NCI-H748 treated with DMSO at 0.1 percent for 48 hours (cell line): ENCODE data around the gene MFSD11.
"Not testable (repeated sequence)": the region's sequence is repeated elsewhere in the genome, so short reads cannot be mapped to it uniquely, and the experiment has no call there.

ENCODE experiments used
- DNase-seq: peaks from one replicate; lab custom pipeline; 2025; lab: John Stamatoyannopoulos, UW

The MFSD11 gene

DNA sequence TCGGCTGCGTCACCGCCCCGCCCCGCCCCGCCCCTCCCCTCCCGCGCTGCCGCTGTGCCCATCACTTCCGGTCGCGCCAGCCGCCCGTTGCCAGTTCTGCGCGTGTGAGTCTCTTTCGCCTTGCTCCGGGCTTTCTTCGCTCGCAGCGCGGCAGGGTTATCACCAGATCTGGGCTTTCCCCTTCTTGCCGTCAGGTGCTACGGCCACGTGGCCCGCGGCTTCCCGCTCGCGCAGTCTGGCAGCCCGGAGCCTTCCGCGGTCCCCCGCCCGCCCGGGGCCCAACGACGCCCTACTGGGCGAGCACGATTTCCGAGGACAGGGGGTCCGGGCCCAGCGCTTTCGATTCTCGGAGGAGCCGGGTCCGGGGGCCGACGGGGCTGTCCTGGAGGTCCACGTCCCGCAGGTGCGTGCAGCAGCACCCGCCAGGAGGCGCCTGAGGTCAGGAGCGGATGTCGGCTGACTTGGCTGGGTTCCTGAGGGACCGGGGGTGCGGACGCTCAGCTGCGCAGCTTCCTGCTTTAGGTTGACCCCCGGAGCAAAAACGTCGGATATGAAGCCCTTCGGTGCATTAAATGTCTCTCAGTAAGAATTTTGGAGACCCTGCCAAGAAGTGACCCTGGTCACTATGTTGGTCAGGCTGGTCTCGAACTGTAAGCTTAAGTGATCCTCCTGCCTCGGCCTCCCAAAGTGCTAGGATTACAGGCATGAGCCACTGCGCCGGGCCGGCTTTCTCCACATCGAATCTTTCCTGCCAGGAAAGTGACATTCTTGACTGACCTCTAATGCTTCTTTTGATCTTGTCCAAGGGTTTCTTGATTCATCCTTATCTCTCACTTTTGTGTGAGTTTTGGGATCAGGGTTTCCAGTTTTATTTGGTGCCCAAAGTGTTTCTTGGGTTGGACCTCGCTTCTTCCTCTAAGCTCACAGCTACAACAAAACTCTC lies 10.9 kb upstream of the MFSD11 start, which contains the start of gene METTL23:
TSS of gene METTL23 (plus strand) at position 64 of the 943 bp plus-strand sequence. CDS start 2,872 bp downstream, outside the sequence.
- peak; percentile 8 for DNase-seq

DNA sequence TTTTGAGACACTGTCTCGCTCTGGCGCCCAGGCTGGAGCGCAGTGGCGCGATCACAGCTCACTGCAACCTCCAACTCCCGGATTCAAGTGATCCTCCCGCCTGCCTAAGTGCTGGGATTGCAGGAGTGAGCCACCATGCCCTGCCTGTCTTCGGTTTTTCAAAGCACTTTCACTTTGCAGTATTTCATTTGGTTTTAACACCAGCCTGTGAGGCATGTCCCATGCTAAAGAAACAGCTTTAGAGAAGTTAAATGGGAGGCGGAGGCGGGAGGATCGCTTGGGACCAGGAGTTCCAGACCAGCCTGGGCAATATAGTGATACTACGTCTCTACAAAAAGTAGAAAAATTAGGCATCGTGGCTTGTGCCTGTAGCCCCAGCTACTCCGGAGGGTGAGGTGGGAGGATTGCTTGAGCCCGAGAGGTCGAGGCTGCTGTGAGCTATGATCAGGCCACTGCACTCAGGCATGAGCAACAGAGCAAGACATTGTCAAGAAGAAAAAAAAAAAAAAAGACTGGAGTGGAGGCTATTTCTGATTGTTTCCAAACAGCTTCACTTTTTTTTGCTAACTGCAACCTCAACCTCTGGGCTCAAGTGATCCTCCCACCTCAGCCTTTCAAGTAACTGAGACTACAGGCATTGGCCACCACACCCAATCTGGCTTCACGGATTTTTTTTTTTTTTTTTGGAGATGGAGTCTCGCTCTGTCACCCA lies 10.0 kb upstream of the MFSD11 start:
- DNase-seq = no peak

DNA sequence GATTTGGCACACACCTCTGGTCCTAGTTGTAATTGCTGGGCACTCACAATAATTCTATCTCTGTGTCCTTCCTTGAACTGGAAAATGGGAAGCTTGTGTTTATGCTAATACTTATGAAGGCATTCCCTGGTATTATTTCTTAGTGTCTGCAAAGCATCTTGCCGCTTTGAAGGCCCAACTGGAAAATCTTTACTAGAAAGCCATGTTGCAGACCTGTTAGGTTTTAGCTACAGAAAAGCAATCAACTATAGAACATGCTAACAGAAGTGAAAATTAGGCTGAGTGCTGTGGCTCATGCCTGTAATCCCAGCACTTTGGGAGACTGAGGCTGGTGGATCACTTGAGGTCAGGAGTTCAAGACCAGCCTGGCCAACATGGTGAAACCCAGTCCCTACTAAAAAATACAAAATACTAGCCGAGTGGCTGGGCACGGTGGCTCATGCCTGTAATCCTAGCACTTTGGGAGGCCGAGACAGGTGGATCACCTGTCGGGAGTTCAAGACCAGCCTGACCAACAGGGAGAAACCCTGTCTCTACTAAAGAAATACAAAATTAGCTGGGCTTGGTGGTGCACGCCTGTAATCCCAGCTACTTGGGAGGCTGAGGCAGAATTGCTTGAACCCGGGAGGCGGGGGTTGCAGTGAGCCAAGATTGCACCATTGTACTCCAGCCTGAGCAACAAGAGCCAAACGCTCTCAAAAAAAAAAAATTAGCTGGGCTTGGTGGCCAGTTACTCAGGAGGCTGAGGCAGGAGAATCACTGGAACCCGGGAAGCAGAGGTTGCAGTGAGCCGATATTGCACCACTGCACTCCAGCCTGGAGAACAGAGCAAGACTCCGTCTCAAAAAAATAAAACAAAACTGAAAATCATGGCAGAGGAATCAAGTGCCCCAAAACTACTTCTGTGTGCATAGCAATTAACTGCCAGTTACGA lies 5.9 kb upstream of the MFSD11 start:
- not testable (repeated sequence) for DNase-seq

DNA sequence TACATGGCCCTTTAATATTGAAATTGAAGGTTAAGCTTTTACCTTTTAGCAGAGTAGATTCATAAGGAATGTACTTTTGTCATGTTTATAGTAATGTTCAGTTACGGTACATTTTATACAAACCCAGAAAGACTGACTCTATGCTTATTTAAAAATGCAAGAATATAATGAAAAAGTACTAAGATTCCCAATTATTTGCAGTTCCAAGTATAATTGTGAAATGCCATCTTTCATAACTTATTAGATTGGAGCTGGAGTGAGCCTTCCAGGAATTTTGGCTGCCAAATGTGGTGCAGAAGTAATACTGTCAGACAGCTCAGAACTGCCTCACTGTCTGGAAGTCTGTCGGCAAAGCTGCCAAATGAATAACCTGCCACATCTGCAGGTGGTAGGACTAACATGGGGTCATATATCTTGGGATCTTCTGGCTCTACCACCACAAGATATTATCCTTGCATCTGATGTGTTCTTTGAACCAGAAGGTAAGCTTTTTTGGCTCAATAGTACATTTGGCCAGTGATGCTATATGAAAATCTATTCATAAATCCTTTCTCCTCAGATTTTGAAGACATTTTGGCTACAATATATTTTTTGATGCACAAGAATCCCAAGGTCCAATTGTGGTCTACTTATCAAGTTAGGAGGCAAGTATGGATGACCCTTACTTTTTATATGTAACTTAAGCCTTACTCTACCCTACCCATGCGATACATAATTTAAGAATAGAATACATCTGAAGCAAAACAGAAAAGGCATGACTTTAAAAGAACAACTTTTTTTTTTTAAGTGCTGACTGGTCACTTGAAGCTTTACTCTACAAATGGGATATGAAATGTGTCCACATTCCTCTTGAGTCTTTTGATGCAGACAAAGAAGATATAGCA lies 4.9 kb upstream of the MFSD11 start:
- DNase-seq = no peak

DNA sequence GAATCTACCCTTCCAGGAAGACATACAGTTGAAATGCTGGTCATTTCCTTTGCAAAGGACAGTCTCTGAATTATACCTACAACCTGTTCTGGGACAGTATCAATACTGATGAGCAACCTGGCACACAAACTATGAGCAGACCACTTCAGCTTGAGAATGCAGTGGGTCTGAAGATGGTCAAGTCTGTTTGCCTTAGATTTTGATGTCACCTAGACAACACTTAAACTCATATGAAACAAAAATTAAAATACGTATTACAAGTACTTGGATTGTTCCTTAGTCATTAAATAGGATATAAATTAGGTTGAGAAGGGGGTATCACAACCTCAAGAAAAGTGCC lies 4.3 kb upstream of the MFSD11 start:
- no peak for DNase-seq

DNA sequence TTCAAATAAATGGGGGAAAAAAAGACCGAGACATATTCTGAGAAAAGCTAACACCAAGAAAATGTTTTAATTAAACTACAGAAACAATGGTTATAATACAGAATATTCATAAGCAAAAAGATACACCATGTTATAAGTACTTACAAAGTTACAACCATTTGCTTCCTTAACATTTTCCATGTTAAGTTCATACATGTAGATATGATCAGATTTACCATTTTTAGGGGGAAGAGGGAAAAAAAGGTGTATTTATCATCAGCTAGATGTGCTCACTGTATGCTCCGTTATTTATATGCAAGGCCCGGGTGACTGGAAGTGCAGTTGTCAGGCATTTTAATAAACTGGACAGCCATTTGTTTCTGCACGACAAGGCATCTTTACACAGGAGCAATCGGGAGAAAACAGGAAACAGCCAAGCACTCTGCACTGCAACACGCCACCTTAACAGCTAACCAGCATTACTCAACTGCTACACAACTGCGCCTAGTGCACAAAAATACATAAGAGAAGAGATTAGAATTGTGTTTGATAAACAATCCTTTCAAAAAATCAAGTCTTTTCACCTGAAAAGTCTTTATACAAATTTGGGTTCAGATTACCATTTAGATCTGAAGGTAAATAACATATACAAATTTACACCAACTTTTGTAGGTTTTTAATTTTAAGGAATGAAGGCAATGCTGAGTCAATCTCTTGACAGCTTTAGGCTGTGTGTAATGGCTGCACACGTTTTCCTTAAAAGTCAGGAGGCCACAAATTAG lies 3.7 kb upstream of the MFSD11 start:
- no peak for DNase-seq

DNA sequence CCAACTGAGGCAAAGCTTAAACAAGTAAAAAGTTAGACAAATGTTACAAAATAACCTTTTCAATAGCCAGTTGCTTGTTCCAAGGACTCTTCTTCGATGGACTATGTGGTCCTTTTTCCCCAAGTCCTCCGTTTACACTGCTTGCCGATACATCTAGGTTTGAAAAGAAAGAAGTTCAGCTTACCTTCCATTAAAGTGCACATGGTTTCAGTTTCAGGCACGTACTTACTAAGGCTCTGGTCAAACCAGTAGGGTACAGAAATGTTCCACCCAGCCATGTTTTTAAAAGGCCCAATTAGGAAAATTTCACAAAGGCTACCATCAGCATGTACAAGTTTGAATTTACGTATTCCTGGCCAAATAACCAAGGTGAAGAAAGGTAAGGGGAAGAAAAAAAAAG lies 2.9 kb upstream of the MFSD11 start:
- DNase-seq = no peak

DNA sequence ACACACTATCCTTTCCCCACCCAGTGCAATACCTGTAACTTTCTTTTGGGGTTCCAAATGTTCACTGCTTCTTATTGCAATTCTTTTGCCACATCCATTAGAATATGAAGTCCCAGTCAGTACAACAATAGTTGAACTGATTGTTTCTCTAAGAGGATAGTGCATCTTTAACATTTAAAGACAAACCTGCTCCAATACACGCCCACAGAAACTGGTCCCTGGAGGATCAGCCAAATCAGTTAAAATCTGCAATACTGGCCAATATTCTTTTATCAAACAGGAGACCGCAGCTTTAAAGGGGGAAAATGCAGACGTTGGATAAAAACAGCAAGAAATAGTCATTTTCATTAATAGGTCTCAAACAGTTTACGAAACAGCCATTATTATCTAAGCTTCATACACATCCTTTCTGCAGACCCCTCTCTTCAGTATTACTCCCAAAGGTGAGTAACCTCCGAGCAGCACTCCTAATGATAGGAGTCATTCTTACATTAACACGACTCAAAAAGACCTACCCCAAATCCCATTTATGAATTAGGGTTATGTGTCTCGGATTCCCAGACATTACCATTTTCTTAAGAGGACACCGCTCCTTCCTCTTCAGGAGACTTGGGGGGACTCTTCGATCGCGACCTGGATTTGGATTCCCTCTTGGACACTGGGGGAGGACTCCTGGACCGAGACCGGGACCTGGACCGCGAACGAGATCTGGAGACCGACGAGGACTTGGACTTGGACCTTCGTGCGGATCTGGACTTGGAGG lies 2.2 kb upstream of the MFSD11 start:
- DNase-seq = no peak

DNA sequence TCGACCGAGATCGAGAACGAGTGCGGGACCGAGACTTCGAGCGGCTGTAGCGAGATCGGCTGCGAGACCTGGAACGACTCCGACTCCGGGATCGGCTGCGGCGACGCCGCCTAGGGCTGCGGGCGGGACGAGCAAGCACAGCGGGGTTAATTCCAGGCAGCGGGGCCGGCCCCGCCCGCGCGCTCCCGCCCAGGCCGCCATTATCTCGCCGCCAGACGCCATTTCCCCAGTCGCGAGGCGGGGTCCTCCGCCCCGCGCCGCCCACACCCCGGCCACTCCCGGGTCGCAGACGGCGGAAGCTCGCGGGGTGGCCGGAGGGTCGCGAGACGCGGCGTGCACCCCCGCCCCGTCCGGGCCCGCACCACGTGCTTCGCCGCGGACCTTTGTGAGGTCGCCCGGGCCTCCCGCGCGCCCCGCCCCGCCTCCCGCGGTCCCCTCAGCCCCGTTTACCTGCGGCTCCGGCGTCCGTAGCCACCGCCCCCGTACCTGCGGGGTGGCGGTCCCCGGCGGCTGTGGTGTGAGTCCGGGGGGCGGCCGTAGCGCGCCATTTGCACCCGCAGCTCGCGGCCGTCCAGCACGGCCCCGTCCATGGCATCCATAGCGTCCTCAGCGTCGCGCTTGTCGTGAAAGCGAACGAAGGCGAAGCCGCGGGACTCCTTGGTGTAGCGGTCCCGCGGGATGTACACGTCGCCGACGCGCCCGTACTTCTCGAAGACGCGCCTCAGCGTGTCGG lies 1.4 kb upstream of the MFSD11 start:
- DNase-seq = peak; percentile 6

DNA sequence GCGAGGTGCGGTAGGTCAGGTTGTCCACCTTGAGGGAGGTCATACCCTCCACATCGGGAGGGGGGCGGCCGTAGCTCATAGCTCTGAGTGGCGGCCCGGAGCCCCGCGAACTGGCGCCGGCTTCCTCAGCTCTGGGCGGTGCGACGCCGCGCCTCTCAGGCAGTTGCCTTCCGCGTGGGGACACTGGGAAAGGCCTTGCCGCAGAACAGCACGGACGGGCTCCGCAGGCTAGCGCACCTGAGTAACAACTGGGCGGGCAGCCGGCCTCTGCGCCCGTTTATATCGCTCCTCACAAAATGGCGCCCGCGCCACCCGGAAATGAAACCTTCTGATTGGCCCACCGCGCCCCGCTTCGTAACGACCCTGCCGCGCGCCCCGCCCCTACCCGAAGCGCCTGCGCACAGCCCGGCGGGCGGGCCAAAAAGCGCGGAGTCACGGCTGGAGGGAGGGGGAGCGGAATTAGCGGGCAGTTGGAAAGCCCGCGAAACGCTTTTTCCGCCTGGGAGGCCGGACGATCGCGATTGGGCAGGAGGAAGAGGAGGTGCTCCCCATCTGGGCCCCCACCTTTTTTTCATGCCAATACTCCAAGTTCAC lies 740 bp upstream of the MFSD11 start, which contains the start of gene SRSF2:
TSS of gene SRSF2 (minus strand) at position 250 of the 594 bp plus-strand sequence. CDS start at position 79, 171 bp downstream.
- DNase-seq = peak; percentile 90

DNA sequence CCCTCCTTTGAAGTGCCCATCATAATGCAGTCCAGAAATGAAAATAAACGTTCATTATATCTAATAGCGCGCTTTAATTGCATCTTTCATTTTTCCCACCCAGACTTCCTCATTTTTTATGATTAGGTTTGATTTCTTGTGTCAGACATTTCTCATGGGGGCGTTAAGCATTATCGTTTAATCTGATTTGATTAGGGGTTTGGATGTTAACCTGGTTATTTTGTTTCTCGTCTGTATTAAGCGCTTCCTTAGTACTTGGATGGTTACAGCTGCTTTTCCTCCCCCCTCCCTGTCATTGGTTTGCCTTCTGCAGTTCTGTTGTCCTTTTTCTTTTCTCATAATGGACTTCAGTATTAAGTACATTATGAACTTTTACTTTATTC lies 540 bp downstream of the MFSD11 start:
- no peak for DNase-seq

DNA sequence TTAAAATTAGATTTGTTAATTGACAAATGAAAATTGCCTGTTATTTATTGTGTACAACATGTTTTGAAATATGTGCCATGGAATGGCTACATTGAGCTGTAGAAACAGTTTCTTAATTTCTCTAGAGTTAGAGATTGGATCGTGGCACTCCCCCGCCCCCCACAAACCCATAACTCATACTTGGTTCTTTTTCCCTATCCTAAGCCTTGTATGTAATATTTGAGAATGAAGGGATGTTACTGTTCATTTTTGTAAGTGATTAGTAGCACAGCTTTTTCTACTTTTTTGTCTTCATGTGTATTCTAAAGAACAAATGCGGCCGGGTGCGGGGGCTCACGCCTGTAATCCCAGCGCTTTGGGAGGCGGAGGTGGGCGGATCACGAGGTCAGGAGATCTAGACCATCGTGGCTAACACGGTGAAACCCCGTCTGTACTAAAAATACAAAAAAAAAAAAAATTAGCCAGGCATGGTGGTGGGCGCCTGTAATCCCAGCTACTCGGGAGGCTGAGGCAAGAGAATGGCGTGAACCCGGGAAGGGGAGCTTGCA lies 1.7 kb downstream of the MFSD11 start:
- not testable (repeated sequence) for DNase-seq

DNA sequence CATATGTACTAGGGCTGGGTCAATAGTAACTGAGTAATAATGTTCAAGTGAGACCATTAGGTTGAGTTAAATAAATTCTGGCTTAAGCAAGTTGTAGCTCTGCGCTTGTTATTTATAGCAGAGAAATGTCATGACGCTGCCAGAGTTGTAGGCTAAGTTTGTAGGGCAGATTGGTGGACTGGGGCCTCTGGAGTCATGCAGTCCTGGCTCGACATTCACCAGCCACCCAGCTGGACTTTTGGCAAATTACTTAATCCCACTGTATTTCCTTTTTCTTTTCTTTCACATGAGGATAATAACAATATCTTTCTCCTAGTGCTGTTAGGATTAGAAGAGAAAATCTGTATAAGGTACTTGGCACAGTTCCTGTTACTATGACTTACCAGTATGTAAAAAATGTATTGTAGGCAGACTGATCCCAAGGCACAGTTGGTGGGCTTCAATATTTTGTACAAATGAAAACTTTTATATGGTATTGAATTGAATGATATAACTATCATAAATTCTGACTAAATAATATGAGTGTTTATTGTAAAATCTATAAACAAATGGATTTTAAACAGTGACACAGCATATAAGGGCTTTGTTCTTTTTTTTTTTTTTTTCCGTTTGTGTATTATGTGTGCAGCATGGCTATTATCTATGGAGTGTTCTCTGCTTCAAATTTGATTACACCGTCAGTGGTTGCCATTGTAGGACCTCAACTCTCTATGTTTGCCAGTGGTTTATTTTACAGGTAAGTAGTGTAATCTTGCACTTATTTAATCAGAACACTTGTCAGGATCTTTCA lies 2.6 kb downstream of the MFSD11 start:
- no peak for DNase-seq

DNA sequence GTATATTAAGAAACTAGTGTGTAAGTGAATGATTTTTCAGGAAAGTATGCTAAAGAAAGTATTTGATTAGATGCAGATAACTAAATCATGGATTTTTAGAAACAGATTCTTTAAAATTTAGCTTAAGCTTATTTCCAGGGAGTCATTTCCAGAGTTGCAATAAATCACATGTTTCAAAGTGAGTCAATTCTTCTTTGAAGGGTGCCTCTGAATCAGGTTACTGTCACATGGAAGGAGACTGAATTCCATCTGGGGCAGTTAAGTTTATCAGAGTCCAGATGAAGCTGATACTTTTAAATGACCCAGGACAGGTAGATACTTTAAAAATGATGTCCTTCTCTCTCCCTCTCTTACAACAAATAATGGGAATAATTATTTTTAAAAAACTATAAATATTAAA lies 5.0 kb downstream of the MFSD11 start:
- no peak for DNase-seq

DNA sequence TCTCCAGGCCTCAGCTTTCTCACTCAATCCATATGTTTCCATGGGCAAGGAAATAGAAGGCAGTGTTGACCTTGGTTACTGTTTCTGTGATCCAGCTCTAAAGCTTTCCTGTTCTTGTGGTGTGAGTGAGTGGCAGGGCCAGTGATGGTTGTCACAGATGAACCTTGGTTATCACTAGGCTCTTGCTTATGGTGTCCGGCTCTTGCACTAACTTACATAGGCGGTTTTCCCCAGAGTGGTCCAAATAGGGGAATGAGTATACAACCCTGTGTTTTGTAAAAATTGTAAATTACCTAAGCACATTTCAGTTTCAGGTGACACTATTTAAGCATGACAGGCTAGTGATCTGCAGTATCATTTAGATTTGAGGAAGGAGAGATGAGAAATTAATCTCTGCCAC lies 6.8 kb downstream of the MFSD11 start:
- no peak for DNase-seq

DNA sequence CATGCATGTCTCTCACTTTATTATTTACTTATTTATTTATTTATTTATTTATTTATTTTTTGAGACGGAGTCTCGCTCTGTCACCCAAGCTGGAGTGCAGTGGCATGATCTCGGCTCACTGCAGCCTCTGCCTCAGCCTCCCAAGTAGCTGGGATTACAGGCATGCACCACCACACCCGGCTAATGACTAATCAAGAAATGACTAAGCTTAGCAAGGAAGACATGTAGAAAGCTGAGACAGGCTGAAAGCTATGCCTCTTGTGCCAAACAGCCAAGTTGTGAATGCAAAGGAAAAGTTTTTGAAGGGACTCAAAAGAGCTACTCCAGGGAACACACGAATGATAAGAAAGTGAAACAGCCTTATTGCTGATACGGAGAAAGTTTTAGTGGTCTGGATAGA lies 7.9 kb downstream of the MFSD11 start:
- not testable (repeated sequence) for DNase-seq

DNA sequence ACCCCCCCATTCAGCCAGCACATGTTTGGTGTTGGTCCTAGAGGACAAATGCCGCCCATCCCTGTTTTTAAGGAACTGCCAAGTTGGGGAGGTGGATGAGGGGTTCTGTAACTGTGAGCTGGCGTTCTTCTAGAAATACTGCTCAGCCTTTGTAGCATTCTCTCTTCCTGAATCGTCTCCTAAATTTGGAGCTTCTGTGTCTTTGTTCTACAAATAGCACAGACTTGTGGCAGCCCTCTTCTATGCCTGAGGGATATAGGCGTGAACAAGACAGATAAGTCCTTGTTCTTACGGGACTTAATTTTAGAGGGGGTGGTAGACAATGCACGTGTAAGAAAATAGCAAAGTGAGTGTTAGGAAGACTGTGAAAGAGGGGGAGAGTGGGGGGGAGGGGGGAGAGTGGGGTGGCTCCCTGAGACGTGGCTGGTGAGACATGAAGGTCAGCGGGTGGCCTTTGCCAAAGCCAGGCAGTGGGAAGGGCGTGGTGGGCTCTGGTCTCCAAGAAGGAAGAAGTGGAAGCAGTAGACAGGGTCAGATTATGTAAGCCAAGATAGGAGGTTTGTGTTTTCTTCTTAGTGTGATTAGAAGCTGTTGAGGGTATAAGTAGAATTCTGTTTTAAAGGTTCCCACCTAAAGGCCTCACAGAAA lies 9.9 kb downstream of the MFSD11 start:
- no peak for DNase-seq
